NCI-H460 (cell line): ENCODE measurements around the gene TBCK. TPM values are rescaled to one million over a fixed set of nuclear protein-coding genes. Genes with fewer than 3 reads are reported as not detected.

Experiments used
- DNase-seq: peaks from one replicate; pipeline ENCODE4 v3.0.0-alpha.2; 2016; ENCODE audit warnings: low read depth; ENCODE audit errors: extremely low read depth
- total RNA-seq: library from RNA; depleted of rRNA; stranded (reverse); fragments of >200 nt; shearing (Covaris generic); gene quantifications from 2 replicates; pipeline ENCODE4 v1.2.3, GENCODE V29; 2014

The TBCK gene
- total RNA-seq, 1 experiment from 2014 or later = 17.4 TPM

- no peak for DNase-seq
These were observed 24.3 kb downstream of the TBCK start for GRCh38 chr4:106291678-106292077.

- DNase-seq = no peak
These were observed 26.3 kb downstream of the TBCK start for GRCh38 chr4:106289737-106290136.

GRCh38 chr4:106287353-106287969, 28.5 kb downstream of the TBCK start:
- DNase-seq = peak; percentile 46

GRCh38 chr4:106286611-106287010, 29.4 kb downstream of the TBCK start:
- no peak for DNase-seq

GRCh38 chr4:106284227-106284626, 31.8 kb downstream of the TBCK start:
- no peak for DNase-seq

GRCh38 chr4:106277140-106277675, 38.8 kb downstream of the TBCK start:
- DNase-seq = no peak

DNA sequence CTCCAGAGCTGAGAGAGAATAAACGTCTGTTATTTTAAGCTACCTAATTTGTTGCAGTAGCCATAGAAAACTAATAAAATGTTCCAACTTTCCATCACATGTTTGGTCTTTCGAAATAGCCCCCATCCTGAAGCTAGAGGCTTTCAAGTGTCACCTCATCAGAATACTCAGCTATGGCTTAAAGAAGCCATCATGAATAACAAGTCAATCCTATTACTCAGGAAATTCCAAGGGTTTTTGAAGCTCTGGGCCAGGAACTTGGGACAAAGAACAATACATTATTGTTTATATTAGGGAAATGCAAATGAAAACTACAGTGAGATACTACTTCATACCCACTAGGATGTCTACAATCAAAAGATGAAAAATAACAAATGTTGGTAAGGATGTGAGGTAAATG, 42.2 kb downstream of the TBCK start:
- DNase-seq = no peak

GRCh38 chr4:106270736-106271135, 45.3 kb downstream of the TBCK start:
- no peak for DNase-seq

DNA sequence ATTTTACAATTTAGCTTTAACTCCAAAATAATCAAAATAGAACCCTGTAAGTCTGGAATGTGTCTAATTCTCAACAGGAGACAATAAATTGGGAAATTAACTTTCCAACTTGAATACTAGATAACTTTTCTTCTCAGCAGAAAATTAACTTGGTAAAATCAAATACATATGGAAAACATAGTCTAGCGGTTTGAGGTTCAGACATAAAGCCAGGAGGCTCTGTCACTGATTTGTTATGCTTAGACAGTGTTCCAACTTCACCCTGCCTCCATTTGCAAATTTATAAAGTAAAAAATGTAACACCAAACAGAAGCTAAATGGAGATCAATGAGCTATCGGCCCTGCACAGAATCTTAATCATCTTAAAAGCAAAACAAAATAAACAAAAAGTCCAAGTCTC, 46.3 kb downstream of the TBCK start:
- no peak for DNase-seq

DNA sequence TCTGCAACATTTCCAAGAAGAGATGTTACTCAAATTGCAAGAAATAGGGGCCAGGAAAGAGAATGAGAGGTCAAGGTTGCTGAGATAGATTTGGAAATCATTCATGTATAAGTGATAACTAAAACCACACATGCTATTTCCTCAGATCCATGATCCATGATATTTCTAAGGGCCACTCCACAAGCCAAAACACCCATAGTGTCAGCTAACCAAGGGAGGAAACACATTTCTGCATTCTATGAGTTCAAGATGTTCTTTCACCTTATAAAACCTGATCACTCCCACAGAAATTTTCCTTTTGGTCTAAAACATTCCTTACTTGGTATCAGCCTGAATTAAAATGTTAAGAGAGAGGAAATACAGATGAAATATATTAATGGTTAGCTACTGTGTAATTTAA, 47.2 kb downstream of the TBCK start:
- DNase-seq = no peak

GRCh38 chr4:106266201-106266600, 49.8 kb downstream of the TBCK start:
- DNase-seq = peak; percentile 17

DNA sequence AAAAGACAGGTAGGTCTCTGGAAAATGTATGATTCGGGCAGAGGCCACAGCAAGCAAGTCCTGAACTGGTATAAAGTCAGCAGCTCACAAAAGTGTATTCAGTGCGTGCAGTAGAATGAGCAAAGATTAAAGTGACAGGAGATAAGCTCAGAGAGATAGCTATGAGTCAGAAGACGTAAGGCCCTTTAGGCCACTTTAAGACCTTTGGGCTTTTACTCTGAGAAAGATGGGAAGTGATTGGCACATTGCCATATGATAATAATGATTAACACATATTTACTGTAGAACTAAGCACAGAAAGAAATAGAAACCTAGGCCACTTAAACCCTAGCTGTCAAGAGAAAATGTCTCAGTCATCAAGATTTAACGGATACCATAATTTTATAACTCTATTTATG, 51.7 kb downstream of the TBCK start:
- no peak for DNase-seq

GRCh38 chr4:106263594-106264330, 52.2 kb downstream of the TBCK start:
- no peak for DNase-seq

DNA sequence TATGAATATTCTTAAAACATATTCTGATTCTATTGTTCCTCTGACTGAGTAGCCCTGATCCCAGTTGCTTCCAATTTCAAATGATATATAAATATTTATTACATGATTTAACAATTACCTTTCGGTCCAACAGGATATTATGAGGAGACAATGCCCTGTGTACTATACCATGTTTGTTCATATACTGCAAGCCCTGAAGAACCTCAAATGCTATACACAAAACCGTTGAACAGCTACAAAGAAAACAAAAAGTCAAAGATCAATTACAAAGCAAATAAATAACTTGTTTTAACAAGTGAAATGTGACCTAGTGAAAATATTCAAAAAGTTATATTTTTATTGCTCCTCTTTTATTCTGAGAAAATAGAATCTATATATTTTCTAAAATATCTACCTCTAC, 54.0 kb downstream of the TBCK start:
- DNase-seq = no peak

DNA sequence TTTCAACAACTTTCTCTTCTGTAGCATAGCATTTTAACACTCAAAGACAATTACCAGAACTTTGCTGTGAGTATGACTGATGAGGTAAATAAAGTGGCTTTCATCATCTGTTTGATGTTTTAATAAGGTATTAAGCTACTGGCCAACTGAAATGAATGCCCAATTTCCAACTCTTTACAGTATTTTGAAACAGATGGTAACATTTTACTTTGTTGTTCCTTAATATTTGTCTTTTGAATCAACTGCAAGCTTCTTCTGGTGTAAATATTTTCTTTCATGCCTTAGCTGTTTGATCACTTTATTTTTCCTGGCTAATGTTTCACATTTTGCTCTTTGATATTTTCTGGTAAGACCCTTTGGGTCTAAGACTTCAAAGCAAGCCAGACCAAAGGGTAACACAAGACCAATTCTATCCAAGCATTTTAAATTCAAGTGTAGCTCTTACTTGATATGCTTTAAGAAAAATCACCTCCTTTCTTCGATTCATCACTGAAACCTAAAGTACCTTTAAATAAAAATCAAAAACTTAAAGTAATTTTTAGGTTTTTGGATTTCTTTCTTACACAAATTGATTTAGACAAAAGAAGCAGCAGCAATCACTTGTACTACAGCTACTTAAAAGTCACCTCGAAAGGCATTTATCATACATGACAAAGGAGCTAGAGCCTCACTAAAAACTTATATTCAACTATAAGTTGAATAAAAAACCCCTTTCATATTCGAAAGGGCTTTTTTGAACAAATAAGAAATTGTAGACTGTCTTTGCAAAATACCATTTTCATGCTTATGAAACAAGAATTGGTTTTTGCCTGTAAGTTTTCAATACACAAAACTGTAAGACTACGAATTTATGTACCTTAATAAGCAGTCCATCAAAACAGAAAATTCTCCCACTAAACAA, 57.6 kb downstream of the TBCK start:
- no peak for DNase-seq

DNA sequence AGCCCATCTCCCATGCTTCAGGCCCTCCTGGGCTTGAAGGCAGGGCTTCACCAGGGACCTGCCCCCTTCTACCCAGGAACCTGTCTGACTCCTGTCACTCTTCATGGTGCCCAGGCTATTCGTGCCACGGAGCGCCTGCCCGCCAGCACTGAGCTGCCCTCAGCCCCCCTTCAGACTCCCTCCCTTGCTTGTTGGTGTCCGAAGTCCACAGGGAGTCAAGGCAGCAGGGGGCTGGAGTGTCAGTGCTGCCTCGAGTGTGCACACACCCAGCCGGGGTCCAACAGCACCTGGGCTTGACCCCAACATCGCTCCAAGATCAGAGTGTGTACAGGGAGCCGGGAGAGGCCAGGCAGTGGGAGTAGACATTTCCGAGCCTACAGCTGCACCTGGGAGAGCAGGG, 59.8 kb downstream of the TBCK start:
- DNase-seq = no peak

DNA sequence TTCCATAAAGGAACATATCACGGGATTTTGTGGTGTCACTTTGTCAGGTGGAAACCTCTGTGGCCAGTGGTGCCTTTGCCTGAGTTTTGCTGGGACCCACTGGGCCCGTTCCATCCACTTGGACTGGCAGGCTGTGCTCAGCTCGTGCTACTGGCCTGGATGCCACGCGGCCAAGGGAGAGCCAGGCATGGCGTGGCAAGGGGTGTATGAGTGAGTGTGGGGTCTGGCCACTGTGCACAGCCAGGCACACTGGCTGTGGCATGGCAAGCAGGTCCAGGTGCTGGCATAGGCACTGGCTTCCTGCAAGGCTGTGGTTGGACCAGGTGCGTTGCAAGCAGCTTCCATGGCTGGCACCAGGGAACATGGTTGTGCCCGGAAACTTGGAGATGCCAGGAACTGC, 60.8 kb downstream of the TBCK start:
- DNase-seq = no peak

DNA sequence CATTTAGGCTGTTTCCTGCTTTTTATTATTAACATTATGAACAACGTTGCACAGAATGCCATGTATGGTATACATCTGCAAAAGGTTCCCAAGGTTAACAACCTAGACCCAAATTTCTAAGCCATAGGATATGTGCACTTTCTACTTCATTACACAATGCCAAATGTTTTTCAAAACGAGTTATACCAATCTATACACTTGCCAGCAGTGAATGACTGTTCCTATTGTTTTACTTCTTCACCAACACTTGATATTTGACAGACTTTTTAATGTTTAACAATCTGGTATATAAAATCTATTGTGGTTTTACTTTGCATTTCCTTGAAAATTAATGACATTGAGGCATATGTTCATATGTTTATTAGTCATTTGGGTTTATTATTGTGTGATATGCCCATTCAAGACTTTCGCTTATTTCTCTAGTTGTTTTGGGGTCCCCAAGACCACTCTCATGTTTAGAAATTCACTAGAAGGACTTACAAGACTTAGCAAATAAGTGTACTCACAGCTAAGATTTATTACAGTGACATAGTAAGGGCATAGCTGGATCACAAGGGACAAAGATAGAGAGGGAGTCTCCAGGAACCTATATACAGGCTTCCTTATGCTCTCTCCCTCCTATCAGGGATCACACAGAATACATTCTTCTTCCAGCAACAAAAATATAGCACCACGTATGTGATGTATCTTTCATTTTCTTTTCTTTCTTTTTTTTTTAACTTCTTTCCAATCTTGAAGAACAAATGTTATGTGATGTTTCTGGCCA, 62.5 kb downstream of the TBCK start:
- no peak for DNase-seq

DNA sequence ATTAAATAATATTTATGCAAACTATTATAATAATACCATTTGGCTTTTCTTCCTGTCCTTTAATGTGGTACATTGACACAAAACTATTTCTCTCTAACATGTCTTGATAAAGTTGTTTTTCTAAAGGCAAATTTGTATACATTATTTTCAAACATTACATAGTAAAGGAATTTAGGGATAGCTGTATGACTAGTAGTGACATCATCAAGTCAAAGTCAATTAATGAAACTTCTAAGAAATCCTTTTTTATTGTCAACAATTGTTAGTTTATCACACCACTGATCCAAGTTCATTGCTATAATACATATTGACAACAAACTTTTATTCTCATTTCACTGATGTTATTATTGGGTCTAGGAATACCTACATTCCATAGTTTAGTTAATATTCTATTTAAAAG, 68.4 kb downstream of the TBCK start:
- DNase-seq = no peak

GRCh38 chr4:106246441-106246840, 69.6 kb downstream of the TBCK start:
- no peak for DNase-seq

DNA sequence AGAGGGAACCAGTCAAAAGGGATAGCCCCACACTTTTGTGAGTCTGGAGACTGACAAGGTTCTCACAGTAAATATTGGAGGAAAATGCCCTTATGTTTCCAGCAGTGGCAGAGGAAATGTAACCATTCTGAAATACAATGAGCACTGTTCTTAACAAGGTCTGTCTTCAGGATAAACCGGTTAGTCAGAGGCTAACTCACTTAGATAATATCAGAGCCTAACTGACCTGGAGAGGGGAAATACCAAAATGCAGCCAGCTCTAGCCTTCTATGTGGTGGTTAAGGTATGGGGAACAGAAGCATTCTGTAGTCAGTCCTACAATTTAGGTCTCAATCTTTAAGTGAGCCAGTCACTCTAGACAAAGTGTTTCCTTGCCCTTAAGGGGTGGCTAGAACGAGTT, 70.8 kb downstream of the TBCK start:
- DNase-seq = no peak
